HepG2 (cell line): ENCODE measurements around the gene SVOP. TPM values are rescaled to one million over a fixed set of nuclear protein-coding genes. Genes with fewer than 3 reads are reported as not detected.

Experiments
- ARID2 ChIP-seq: sonication (generic); formaldehyde crosslinking; IDR thresholded peaks from 2 replicates; pipeline ENCODE4 v1.8.1; 2022; ENCODE audit warnings: mild to moderate bottlenecking, missing genetic modification reagents, borderline replicate concordance
- ATF7 ChIP-seq, 2 experiments: fragments of 450-650 bp in 1 of 2; sonication (generic) in 1 of 2; formaldehyde crosslinking in 1 of 2; IDR thresholded peaks; 2 replicates each; pipeline versions ENCODE4 v1.4.0 to v1.6.1; 2016 to 2020; ENCODE audit warnings: antibody characterized with exemption in 1 of 2, mild to moderate bottlenecking in 1 of 2, missing genetic modification reagents in 1 of 2
- CBX5 ChIP-seq: sonication (generic); formaldehyde crosslinking; IDR thresholded peaks from 2 replicates; pipeline ENCODE4 v1.4.0; 2020; ENCODE audit warnings: missing genetic modification reagents, borderline replicate concordance
- CREM ChIP-seq, 2 experiments: sonication (generic) in 1 of 2; formaldehyde crosslinking in 1 of 2; IDR thresholded peaks; 2 replicates each; pipeline versions ENCODE4 v1.4.0 to v1.6.1; 2016 to 2020; ENCODE audit warnings: antibody characterized with exemption in 1 of 2, mild to moderate bottlenecking in 1 of 2, missing genetic modification reagents in 1 of 2
- DMAP1 ChIP-seq: IDR thresholded peaks from 2 replicates; pipeline ENCODE4 v1.6.1; 2016
- HHEX ChIP-seq: IDR thresholded peaks from 2 replicates; pipeline ENCODE4 v1.6.1; 2016; ENCODE audit warnings: control low read depth
- KDM3A ChIP-seq: IDR thresholded peaks from 2 replicates; pipeline ENCODE4 v1.6.1; 2018; ENCODE audit warnings: low read depth, missing compliant biosample characterization
- MIXL1 ChIP-seq: IDR thresholded peaks from 2 replicates; pipeline ENCODE4 v1.6.1; 2016
- SAP130 ChIP-seq: IDR thresholded peaks from 2 replicates; pipeline ENCODE4 v1.6.1; 2016; ENCODE audit warnings: low read depth
- TP53 ChIP-seq: sonication (generic); formaldehyde crosslinking; conservative IDR thresholded peaks from 2 replicates; pipeline ENCODE4 v1.4.0; 2020; ENCODE audit warnings: missing genetic modification reagents
- ZNF616 ChIP-seq: sonication (generic); formaldehyde crosslinking; IDR thresholded peaks from 2 replicates; pipeline ENCODE4 v1.5.0; 2020; ENCODE audit warnings: low read depth, mild to moderate bottlenecking, missing genetic modification reagents
- ZNF619 ChIP-seq: sonication (generic); formaldehyde crosslinking; IDR thresholded peaks from 2 replicates; pipeline ENCODE4 v1.4.0; 2020; ENCODE audit warnings: mild to moderate bottlenecking, missing genetic modification reagents
- polyA plus RNA-seq, 8 experiments: library from polyadenylated mRNA; depleted of rRNA in 3 of 8; stranded (reverse) in 7 of 8; unstranded in 1 of 8; fragments of >200 nt; fragmentation: Illumina TruSeq in 4 of 8; extraction: Trizol in 4 of 8; gene quantifications; 2 replicates each; pipeline versions ENCODE4 v1.2.1 to v1.2.3, GENCODE V29; 2011 to 2016; ENCODE audit warnings: low read depth in 4 of 8, missing spikeins in 1 of 8, mixed read lengths in 1 of 8; ENCODE audit not compliant: insufficient read depth in 1 of 8
- total RNA-seq, 5 experiments: library from RNA; depleted of rRNA; stranded (reverse); fragments of >200 nt; fragmentation: Illumina TruSeq; extraction: Trizol; gene quantifications; 2 replicates each; pipeline ENCODE4 v1.2.3, GENCODE V29; 2016; ENCODE audit warnings: low read depth in 1 of 5
- TF ChIP-seq, protein P1 (sequence below): sonication (generic); formaldehyde crosslinking; IDR thresholded peaks from 2 replicates; pipeline ENCODE4 v1.4.0; 2020; ENCODE audit warnings: mild to moderate bottlenecking, low read depth, missing genetic modification reagents
- TF ChIP-seq, protein P2 (sequence below): sonication (generic); formaldehyde crosslinking; IDR thresholded peaks from 2 replicates; pipeline ENCODE4 v1.5.0; 2020; ENCODE audit warnings: mild to moderate bottlenecking, missing genetic modification reagents, borderline replicate concordance
- TF ChIP-seq, protein P3 (sequence below): IDR thresholded peaks from 2 replicates; pipeline ENCODE4 v1.6.1; 2016; ENCODE audit warnings: missing compliant biosample characterization, missing genetic modification reagents, borderline replicate concordance
- TF ChIP-seq, protein P4 (sequence below): sonication (generic); formaldehyde crosslinking; IDR thresholded peaks from 2 replicates; pipeline ENCODE4 v1.8.0; 2022; ENCODE audit warnings: mild to moderate bottlenecking, missing genetic modification reagents, moderate library complexity

SVOP gene
- total and polyA plus RNA-seq, 2 of the 13 experiments (the other 11 are each of a cell fraction or from before 2014, with no cell fraction given): not detected

DNA sequence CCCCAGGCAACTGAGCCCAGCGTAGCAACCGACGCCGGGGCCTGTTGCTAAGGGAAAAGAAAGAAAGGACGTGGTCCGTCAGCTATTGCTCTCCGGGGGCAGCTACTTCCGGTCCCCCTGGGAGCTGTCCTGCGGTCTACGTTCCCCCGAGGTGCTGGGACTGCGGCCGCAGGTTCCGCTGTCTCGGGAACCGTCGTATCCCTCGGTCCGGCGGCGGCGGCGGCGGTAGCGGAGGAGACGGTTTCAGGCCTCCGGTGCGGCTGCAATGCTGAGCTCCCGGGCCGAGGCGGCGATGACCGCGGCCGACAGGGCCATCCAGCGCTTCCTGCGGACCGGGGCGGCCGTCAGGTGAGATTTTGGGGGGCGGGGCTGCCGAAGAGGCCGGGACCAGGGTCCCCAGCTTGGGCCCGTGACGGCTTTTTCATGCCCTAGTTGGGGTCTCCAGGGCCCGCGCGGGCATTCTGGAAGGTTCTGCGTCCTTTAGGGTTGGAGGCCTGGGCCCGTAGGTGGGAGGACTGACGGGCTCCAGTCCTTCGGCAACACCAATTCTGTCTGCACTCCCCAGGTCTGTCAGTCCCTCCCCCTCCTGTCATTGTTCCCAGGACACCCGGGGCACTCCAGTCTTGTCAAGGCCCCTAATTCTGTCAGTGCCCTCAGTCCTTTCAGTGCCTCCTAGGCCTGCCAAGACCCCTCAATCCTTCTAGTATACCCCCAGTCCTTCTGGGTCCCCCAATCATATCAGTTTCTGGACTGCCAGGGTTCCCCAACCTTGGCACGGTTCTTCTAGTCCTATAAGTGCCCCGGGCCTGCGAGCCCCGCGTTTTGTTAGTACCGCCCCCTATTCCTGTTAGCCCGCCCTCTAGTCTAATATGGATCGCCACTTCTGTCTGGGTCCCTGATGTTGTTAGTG, 31.8 kb upstream of the SVOP start, which contains the start of gene USP30 (continued):
- TF ChIP-seq, protein P1, sequence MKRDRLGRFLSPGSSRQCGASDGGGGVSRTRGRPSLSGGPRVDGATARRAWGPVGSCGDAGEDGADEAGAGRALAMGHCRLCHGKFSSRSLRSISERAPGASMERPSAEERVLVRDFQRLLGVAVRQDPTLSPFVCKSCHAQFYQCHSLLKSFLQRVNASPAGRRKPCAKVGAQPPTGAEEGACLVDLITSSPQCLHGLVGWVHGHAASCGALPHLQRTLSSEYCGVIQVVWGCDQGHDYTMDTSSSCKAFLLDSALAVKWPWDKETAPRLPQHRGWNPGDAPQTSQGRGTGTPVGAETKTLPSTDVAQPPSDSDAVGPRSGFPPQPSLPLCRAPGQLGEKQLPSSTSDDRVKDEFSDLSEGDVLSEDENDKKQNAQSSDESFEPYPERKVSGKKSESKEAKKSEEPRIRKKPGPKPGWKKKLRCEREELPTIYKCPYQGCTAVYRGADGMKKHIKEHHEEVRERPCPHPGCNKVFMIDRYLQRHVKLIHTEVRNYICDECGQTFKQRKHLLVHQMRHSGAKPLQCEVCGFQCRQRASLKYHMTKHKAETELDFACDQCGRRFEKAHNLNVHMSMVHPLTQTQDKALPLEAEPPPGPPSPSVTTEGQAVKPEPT (CRISPR knock-in tag): no peak
- TF ChIP-seq CBX5: peak; percentile 99
- TF ChIP-seq, protein P2, sequence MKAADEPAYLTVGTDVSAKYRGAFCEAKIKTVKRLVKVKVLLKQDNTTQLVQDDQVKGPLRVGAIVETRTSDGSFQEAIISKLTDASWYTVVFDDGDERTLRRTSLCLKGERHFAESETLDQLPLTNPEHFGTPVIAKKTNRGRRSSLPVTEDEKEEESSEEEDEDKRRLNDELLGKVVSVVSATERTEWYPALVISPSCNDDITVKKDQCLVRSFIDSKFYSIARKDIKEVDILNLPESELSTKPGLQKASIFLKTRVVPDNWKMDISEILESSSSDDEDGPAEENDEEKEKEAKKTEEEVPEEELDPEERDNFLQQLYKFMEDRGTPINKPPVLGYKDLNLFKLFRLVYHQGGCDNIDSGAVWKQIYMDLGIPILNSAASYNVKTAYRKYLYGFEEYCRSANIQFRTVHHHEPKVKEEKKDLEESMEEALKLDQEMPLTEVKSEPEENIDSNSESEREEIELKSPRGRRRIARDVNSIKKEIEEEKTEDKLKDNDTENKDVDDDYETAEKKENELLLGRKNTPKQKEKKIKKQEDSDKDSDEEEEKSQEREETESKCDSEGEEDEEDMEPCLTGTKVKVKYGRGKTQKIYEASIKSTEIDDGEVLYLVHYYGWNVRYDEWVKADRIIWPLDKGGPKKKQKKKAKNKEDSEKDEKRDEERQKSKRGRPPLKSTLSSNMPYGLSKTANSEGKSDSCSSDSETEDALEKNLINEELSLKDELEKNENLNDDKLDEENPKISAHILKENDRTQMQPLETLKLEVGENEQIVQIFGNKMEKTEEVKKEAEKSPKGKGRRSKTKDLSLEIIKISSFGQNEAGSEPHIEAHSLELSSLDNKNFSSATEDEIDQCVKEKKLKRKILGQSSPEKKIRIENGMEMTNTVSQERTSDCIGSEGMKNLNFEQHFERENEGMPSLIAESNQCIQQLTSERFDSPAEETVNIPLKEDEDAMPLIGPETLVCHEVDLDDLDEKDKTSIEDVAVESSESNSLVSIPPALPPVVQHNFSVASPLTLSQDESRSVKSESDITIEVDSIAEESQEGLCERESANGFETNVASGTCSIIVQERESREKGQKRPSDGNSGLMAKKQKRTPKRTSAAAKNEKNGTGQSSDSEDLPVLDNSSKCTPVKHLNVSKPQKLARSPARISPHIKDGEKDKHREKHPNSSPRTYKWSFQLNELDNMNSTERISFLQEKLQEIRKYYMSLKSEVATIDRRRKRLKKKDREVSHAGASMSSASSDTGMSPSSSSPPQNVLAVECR (CRISPR knock-in tag): peak; percentile 97
- TF ChIP-seq, protein P3, sequence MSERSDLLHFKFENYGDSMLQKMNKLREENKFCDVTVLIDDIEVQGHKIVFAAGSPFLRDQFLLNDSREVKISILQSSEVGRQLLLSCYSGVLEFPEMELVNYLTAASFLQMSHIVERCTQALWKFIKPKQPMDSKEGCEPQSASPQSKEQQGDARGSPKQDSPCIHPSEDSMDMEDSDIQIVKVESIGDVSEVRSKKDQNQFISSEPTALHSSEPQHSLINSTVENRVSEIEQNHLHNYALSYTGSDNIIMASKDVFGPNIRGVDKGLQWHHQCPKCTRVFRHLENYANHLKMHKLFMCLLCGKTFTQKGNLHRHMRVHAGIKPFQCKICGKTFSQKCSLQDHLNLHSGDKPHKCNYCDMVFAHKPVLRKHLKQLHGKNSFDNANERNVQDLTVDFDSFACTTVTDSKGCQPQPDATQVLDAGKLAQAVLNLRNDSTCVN (CRISPR knock-in tag): peak; percentile 70
- TF ChIP-seq, protein P4, sequence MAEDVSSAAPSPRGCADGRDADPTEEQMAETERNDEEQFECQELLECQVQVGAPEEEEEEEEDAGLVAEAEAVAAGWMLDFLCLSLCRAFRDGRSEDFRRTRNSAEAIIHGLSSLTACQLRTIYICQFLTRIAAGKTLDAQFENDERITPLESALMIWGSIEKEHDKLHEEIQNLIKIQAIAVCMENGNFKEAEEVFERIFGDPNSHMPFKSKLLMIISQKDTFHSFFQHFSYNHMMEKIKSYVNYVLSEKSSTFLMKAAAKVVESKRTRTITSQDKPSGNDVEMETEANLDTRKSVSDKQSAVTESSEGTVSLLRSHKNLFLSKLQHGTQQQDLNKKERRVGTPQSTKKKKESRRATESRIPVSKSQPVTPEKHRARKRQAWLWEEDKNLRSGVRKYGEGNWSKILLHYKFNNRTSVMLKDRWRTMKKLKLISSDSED: no peak
- no peak for TF ChIP-seq ATF7 (IDR thresholded peaks at IDR 0.05)
- TF ChIP-seq ATF7 (CRISPR knock-in tag; IDR thresholded peaks at IDR 0.05): peak; percentile 77; the same call in 1 of the 2 replicates
- peak; percentile 98 for TF ChIP-seq SAP130 (CRISPR knock-in tag)
- peak; percentile 68; the same call in 1 of the 2 replicates for TF ChIP-seq ZNF616 (CRISPR knock-in tag)
- no peak for TF ChIP-seq HHEX (CRISPR knock-in tag)
- peak; percentile 49; the same call in 1 of the 2 replicates for TF ChIP-seq CREM (IDR thresholded peaks at IDR 0.05)
- TF ChIP-seq CREM (CRISPR knock-in tag; IDR thresholded peaks at IDR 0.05): no peak
- TF ChIP-seq MIXL1 (CRISPR knock-in tag): peak; percentile 47; the same call in 1 of the 2 replicates
- TF ChIP-seq ARID2 (CRISPR knock-in tag): no peak
- peak; percentile 58; the same call in 1 of the 2 replicates for TF ChIP-seq TP53 (CRISPR knock-in tag)
- no peak for TF ChIP-seq ZNF619 (CRISPR knock-in tag)
- TF ChIP-seq KDM3A: peak; percentile 82
- TF ChIP-seq DMAP1 (CRISPR knock-in tag): peak; percentile 94
